ENCODE measurements around the gene UNC79.

DNA sequence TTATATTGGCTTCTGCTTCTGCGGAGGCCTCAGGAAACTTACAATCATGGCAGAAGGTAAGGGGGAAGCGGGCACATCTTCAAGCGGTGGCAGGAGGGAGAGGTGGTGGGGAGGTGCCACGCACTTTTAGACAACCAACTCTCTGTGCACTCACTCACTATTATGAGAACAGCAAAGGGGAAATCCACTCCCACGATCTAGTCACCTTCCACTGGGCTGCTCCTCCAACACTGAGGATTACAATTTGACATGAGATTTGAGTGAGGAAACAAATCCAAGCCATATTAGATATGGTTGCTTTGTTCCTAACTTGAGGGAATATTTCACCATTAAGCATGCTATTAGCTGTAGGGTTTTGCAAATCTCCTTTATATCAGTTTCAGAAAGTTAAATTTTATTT is 80.3 kb downstream of the UNC79 start:
- TF ChIP-seq POLR2AphosphoS5 (IDR thresholded peaks at IDR 0.05; ENCODE audit: insufficient read depth, low read depth, low read length): no peak
- TF ChIP-seq, protein P1, sequence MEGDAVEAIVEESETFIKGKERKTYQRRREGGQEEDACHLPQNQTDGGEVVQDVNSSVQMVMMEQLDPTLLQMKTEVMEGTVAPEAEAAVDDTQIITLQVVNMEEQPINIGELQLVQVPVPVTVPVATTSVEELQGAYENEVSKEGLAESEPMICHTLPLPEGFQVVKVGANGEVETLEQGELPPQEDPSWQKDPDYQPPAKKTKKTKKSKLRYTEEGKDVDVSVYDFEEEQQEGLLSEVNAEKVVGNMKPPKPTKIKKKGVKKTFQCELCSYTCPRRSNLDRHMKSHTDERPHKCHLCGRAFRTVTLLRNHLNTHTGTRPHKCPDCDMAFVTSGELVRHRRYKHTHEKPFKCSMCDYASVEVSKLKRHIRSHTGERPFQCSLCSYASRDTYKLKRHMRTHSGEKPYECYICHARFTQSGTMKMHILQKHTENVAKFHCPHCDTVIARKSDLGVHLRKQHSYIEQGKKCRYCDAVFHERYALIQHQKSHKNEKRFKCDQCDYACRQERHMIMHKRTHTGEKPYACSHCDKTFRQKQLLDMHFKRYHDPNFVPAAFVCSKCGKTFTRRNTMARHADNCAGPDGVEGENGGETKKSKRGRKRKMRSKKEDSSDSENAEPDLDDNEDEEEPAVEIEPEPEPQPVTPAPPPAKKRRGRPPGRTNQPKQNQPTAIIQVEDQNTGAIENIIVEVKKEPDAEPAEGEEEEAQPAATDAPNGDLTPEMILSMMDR (IDR thresholded peaks at IDR 0.05; ENCODE audit: extremely low read depth in 1 of 2, insufficient read depth in 1 of 2, low read depth in 1 of 2, low read length in 2 of 2): no peak
- TF ChIP-seq POLR2A (IDR thresholded peaks at IDR 0.05; ENCODE audit: low read depth, low read length): no peak
- TF ChIP-seq, protein P2, sequence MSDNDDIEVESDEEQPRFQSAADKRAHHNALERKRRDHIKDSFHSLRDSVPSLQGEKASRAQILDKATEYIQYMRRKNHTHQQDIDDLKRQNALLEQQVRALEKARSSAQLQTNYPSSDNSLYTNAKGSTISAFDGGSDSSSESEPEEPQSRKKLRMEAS (IDR thresholded peaks at IDR 0.05; ENCODE audit: insufficient read depth, insufficient read length): no peak
- TF ChIP-seq EZH2 (IDR thresholded peaks at IDR 0.05; ENCODE audit: borderline replicate concordance, low read depth, low read length, severe bottlenecking): no peak
- no peak for TF ChIP-seq GATA2 (IDR thresholded peaks at IDR 0.05; ENCODE audit: insufficient read depth, insufficient read length, low read depth, low read length)
- no peak for TF ChIP-seq MYC (IDR thresholded peaks at IDR 0.05; ENCODE audit: low read depth, low read length)
- no peak for TF ChIP-seq FOS (IDR thresholded peaks at IDR 0.05; ENCODE audit: borderline replicate concordance, insufficient read depth, low read length)
- TF ChIP-seq JUN (IDR thresholded peaks at IDR 0.05; ENCODE audit: borderline replicate concordance, insufficient read depth, insufficient read length, low read depth): no peak

All from endothelial cell of umbilical vein (primary cell).